K562 (cell line): Measurements from ENCODE around the gene KMT2E. TPM values are rescaled to one million over a fixed set of nuclear protein-coding genes. Genes with fewer than 3 reads are reported as not detected.

Experiments used
- ARID2 ChIP-seq: fragments of 450-650 bp; IDR thresholded peaks from 2 replicates; pipeline ENCODE4 v1.6.1; 2017; ENCODE audit warnings: antibody characterized with exemption, mild to moderate bottlenecking
- BHLHE40 ChIP-seq: IDR thresholded peaks from 2 replicates; pipeline ENCODE4 v1.6.1; 2011; ENCODE audit warnings: low read length, improper control_type of control experiment
- CBFB ChIP-seq: sonication (generic); formaldehyde crosslinking; IDR thresholded peaks from 2 replicates; pipeline ENCODE4 v1.4.0; 2020; ENCODE audit warnings: mild to moderate bottlenecking, missing genetic modification reagents
- DLX4 ChIP-seq: fragments of 250-450 bp; sonication (Bioruptor Pico); IDR thresholded peaks from 2 replicates; pipeline ENCODE4 v1.6.1; 2021; ENCODE audit warnings: mild to moderate bottlenecking
- EGR1 ChIP-seq: fragments of 450-650 bp; conservative IDR thresholded peaks from 2 replicates; pipeline ENCODE4 v1.6.1; 2017; ENCODE audit warnings: mild to moderate bottlenecking
- GTF2F1 ChIP-seq: IDR thresholded peaks from 2 replicates; pipeline ENCODE4 v1.6.1; 2011; ENCODE audit warnings: low read depth, low read length, improper control_type of control experiment
- NFE2 ChIP-seq: IDR thresholded peaks from 2 replicates; pipeline ENCODE4 v1.6.1; 2014; ENCODE audit warnings: antibody characterized with exemption, low read depth
- NFYB ChIP-seq: IDR thresholded peaks from 2 replicates; pipeline ENCODE4 v1.6.1; 2011; ENCODE audit warnings: mild to moderate bottlenecking, moderate library complexity; ENCODE audit not compliant: insufficient read length; ENCODE audit errors: extremely low read depth
- PTTG1 ChIP-seq: fragments of 450-650 bp; IDR thresholded peaks from 2 replicates; pipeline ENCODE4 v1.6.1; 2016; ENCODE audit warnings: low read depth, mild to moderate bottlenecking, missing genetic modification characterization, missing compliant biosample characterization
- RHOXF2B ChIP-seq: fragments of 250-450 bp; sonication (Bioruptor Pico); conservative IDR thresholded peaks from 2 replicates; pipeline ENCODE4 v1.5.1; 2021
- UBTF ChIP-seq, 2 experiments: IDR thresholded peaks; 2 replicates each; pipeline ENCODE4 v1.6.1; 2012; ENCODE audit warnings: improper control_type of control experiment in 2 of 2, low read depth in 2 of 2, low read length in 2 of 2, borderline replicate concordance in 1 of 2
- ZBTB11 ChIP-seq, 3 experiments: fragments of 200-800 bp in 1 of 3; fragments of 250-450 bp in 1 of 3; fragments of 450-650 bp in 1 of 3; sonication (Bioruptor Pico) in 1 of 3; sonication (Bioruptor generic) in 1 of 3; formaldehyde crosslinking in 1 of 3; IDR thresholded peaks; 2 replicates each; pipeline versions ENCODE4 v1.6.1 to v1.8.0; 2016 to 2022; ENCODE audit warnings: mild to moderate bottlenecking in 2 of 3, missing genetic modification characterization in 2 of 3, missing compliant biosample characterization in 1 of 3, moderate library complexity in 1 of 3
- ZC3H8 ChIP-seq: fragments of 450-650 bp; IDR thresholded peaks from 2 replicates; pipeline ENCODE4 v1.6.1; 2017
- ZEB2 ChIP-seq: fragments of 450-650 bp; IDR thresholded peaks from 2 replicates; pipeline ENCODE4 v1.6.1; 2016
- ZNF277 ChIP-seq: fragments of 250-450 bp; sonication (Bioruptor Pico); IDR thresholded peaks from 2 replicates; pipeline ENCODE4 v1.8.0; 2022; ENCODE audit warnings: inconsistent platforms, mild to moderate bottlenecking, moderate library complexity, borderline replicate concordance
- ZNF384 ChIP-seq: IDR thresholded peaks from 2 replicates; pipeline ENCODE4 v1.6.1; 2012; ENCODE audit warnings: low read depth, low read length, improper control_type of control experiment
- ZNF518B ChIP-seq: fragments of 250-450 bp; sonication (Bioruptor Pico); IDR thresholded peaks from 2 replicates; pipeline ENCODE4 v1.5.0; 2021; ENCODE audit warnings: mild to moderate bottlenecking, moderate library complexity
- polyA plus RNA-seq, 8 experiments: library from polyadenylated mRNA; depleted of rRNA in 4 of 8; stranded (reverse) in 5 of 8; unstranded in 3 of 8; fragments of >200 nt; fragmentation: Nextera tagmentation in 2 of 8; fragmentation: Illumina TruSeq in 1 of 8; extraction: Ambion mirVana in 2 of 8; extraction: Trizol in 1 of 8; gene quantifications; 2 replicates each; pipeline versions ENCODE4 v1.2.1 to v1.2.3, GENCODE V29; 2011 to 2014; ENCODE audit warnings: inconsistent platforms in 1 of 8, missing spikeins in 1 of 8
- total RNA-seq, 7 experiments: library from RNA; depleted of rRNA in 6 of 7; stranded (reverse); fragments of >200 nt in 6 of 7; fragmentation: Illumina TruSeq in 2 of 7; extraction: Trizol in 2 of 7; gene quantifications; 2 replicates each; pipeline versions ENCODE4 v1.2.1 to v1.2.3, GENCODE V29; 2011 to 2021; ENCODE audit warnings: low replicate concordance in 1 of 7

Gene KMT2E
- total and polyA plus RNA-seq, 9 of the 15 experiments (the other 6 are each of a cell fraction or from before 2014, with no cell fraction given): 8.9 to 55.3 (median 38.1) TPM

- TF ChIP-seq PTTG1 (tag): no peak
- TF ChIP-seq NFE2: no peak
- TF ChIP-seq EGR1: peak; percentile 85
- TF ChIP-seq DLX4 (CRISPR knock-in tag): no peak
- no peak for TF ChIP-seq GTF2F1
- TF ChIP-seq ZEB2: 0 out of 2 replicates have a peak, but pooled peaks have one; percentile 13
- TF ChIP-seq ZNF384: no peak
- TF ChIP-seq ARID2: peak; percentile 56; the same call in 1 of the 2 replicates
- TF ChIP-seq ZC3H8: 0 out of 2 replicates have a peak, but pooled peaks have one; percentile 13
- TF ChIP-seq ZNF518B (CRISPR knock-in tag): no peak
- TF ChIP-seq NFYB: no peak
- peak in 1 of 3 experiments; percentile 25; a peak in 1 of 6 replicates for TF ChIP-seq ZBTB11 (CRISPR knock-in tag; IDR thresholded peaks at IDR 0.05)
- TF ChIP-seq CBFB (CRISPR knock-in tag): 0 out of 2 replicates have a peak, but pooled peaks have one; percentile 13
- no peak; the same call in 1 of the 2 replicates for TF ChIP-seq RHOXF2B (CRISPR knock-in tag)
- TF ChIP-seq BHLHE40: no peak
- TF ChIP-seq ZNF277 (CRISPR knock-in tag): no peak
- TF ChIP-seq UBTF (IDR thresholded peaks at IDR 0.05; ENCODE audit: borderline replicate concordance in 1 of 2, low read depth in 2 of 2, low read length in 2 of 2): no peak
Measured at GRCh38 chr7:105013221-105013815, 687 bp upstream of the KMT2E start (continued).
